ENCODE data around the gene JAKMIP3. TPM values are rescaled to one million over a fixed set of nuclear protein-coding genes. Genes with fewer than 3 reads are reported as not detected.

JAKMIP3 gene
- total and polyA plus RNA-seq, 10 of the 15 experiments (the other 5 are each of a cell fraction or from before 2014, with no cell fraction given): 0.01 TPM; not detected in 7

- TF ChIP-seq SPI1 (IDR thresholded peaks at IDR 0.05; ENCODE audit: borderline replicate concordance, insufficient read depth, low read depth, low read length) (no peak), RELA (IDR thresholded peaks at IDR 0.05; ENCODE audit: borderline replicate concordance, partially characterized antibody) (no peak), ZNF24 (IDR thresholded peaks at IDR 0.05) (no peak)
These were observed 6.7 kb upstream of the JAKMIP3 start (continued) for GRCh38 chr10:132058793-132059759.

- BruUV-seq (replicated peaks): no TSS peak
- ChIA-PET SMC1A (ENCODE audit: uncharacterized antibody, unreplicated experiment) (no interaction called here), RAD21 (ENCODE audit: unreplicated experiment) (no interaction called here), CTCF (no interaction called here), POLR2A (no interaction called here)
- intact Hi-C loops (cut with micrococcal nuclease; ENCODE audit: unreplicated experiment): no loop called here
- no peaks in the 10 kb centered on the region for H3K36me3 ChIP-seq (ENCODE audit: control insufficient read depth in 2 of 2, insufficient read depth in 2 of 2, low read length in 1 of 2)
- no peak overlapping the region for H3K27ac ChIP-seq (ENCODE audit: control insufficient read depth, insufficient read depth)
- H3K79me2 ChIP-seq (ENCODE audit: control insufficient read depth, insufficient read depth, low read length): no peaks in the 10 kb centered on the region
- no peak overlapping the region for H3K4me3 ChIP-seq
- H3K9ac ChIP-seq (ENCODE audit: control insufficient read depth, insufficient read depth, low read length): no peak overlapping the region
- 29% methylated on average over 12 of the region's 12 CpGs for WGBS (ENCODE audit: insufficient coverage, insufficient replicate concordance, low lambda C conversion rate, missing lambda C conversion rate)
- TF ChIP-seq RFX5 (IDR thresholded peaks at IDR 0.05; ENCODE audit: low read depth, low read length): no peak
- no peak for TF ChIP-seq EZH2 (IDR thresholded peaks at IDR 0.05; ENCODE audit: borderline replicate concordance, control insufficient read depth, low read depth, low read length)
- no peak for TF ChIP-seq IRF4 (IDR thresholded peaks at IDR 0.05; ENCODE audit: low read depth, low read length)
- no peak for TF ChIP-seq ZNF24 (IDR thresholded peaks at IDR 0.05)
- TF ChIP-seq, protein P1, sequence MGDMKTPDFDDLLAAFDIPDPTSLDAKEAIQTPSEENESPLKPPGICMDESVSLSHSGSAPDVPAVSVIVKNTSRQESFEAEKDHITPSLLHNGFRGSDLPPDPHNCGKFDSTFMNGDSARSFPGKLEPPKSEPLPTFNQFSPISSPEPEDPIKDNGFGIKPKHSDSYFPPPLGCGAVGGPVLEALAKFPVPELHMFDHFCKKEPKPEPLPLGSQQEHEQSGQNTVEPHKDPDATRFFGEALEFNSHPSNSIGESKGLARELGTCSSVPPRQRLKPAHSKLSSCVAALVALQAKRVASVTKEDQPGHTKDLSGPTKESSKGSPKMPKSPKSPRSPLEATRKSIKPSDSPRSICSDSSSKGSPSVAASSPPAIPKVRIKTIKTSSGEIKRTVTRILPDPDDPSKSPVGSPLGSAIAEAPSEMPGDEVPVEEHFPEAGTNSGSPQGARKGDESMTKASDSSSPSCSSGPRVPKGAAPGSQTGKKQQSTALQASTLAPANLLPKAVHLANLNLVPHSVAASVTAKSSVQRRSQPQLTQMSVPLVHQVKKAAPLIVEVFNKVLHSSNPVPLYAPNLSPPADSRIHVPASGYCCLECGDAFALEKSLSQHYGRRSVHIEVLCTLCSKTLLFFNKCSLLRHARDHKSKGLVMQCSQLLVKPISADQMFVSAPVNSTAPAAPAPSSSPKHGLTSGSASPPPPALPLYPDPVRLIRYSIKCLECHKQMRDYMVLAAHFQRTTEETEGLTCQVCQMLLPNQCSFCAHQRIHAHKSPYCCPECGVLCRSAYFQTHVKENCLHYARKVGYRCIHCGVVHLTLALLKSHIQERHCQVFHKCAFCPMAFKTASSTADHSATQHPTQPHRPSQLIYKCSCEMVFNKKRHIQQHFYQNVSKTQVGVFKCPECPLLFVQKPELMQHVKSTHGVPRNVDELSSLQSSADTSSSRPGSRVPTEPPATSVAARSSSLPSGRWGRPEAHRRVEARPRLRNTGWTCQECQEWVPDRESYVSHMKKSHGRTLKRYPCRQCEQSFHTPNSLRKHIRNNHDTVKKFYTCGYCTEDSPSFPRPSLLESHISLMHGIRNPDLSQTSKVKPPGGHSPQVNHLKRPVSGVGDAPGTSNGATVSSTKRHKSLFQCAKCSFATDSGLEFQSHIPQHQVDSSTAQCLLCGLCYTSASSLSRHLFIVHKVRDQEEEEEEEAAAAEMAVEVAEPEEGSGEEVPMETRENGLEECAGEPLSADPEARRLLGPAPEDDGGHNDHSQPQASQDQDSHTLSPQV (IDR thresholded peaks at IDR 0.05): no peak
- TF ChIP-seq PAX5 (IDR thresholded peaks at IDR 0.05; ENCODE audit: borderline replicate concordance, low read depth, low read length): no peak
- TF ChIP-seq LARP7 (IDR thresholded peaks at IDR 0.05): no peak
- TF ChIP-seq ELK1 (IDR thresholded peaks at IDR 0.05; ENCODE audit: low read depth, low read length): no peak
- no peak for TF ChIP-seq NFIC (IDR thresholded peaks at IDR 0.05; ENCODE audit: low read depth, low read length)
- no peak for TF ChIP-seq SP1 (IDR thresholded peaks at IDR 0.05; ENCODE audit: low read depth, low read length)
- no peak for DNase-seq (ENCODE audit: low read depth, low spot score)
- H3K4me2 ChIP-seq (ENCODE audit: control insufficient read depth, insufficient read depth): no peak overlapping the region
- FAIRE-seq: no peak
- H2AFZ ChIP-seq (ENCODE audit: control insufficient read depth, low read depth, low read length): no peak overlapping the region
- no peaks in the 10 kb centered on the region for H4K20me1 ChIP-seq (ENCODE audit: control insufficient read depth, insufficient read depth)
- H3K27me3 ChIP-seq (replicated peaks in 1 of 2; ENCODE audit: control insufficient read depth in 2 of 2, insufficient read depth in 2 of 2, low read length in 1 of 2): no peaks in the 10 kb centered on the region
- in situ Hi-C loops (cut with MboI): no loop called here
- no peaks in the 10 kb centered on the region for H3K9me3 ChIP-seq (replicated peaks; ENCODE audit: control insufficient read depth, insufficient read depth, low read length)
- ATAC-seq: no peak
- H3K4me1 ChIP-seq (ENCODE audit: control insufficient read depth, insufficient read depth, low read length): no peaks in the 10 kb centered on the region
These were observed 5.8 kb upstream of the JAKMIP3 start for GRCh38 chr10:132059760-132060508.

All from GM12878 (cell line).